Measurements from ENCODE around the gene STYK1. TPM values are rescaled to one million over a fixed set of nuclear protein-coding genes. Genes with fewer than 3 reads are reported as not detected.

STYK1 gene, protein sequence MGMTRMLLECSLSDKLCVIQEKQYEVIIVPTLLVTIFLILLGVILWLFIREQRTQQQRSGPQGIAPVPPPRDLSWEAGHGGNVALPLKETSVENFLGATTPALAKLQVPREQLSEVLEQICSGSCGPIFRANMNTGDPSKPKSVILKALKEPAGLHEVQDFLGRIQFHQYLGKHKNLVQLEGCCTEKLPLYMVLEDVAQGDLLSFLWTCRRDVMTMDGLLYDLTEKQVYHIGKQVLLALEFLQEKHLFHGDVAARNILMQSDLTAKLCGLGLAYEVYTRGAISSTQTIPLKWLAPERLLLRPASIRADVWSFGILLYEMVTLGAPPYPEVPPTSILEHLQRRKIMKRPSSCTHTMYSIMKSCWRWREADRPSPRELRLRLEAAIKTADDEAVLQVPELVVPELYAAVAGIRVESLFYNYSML
- 0.12 and 9.9 TPM in 2 replicates for total RNA-seq (2014; rRNA removed; shearing (Covaris generic))

- DNase-seq (ENCODE audit: low spot score) = peak; percentile 18
These were observed at the start of gene STYK1 for GRCh38 chr12:10673659-10674384. Gene STYK1, minus strand, starts transcription at chr12:10674052. Its CDS starts 39,434 bp downstream, at chr12:10634618.

DNA sequence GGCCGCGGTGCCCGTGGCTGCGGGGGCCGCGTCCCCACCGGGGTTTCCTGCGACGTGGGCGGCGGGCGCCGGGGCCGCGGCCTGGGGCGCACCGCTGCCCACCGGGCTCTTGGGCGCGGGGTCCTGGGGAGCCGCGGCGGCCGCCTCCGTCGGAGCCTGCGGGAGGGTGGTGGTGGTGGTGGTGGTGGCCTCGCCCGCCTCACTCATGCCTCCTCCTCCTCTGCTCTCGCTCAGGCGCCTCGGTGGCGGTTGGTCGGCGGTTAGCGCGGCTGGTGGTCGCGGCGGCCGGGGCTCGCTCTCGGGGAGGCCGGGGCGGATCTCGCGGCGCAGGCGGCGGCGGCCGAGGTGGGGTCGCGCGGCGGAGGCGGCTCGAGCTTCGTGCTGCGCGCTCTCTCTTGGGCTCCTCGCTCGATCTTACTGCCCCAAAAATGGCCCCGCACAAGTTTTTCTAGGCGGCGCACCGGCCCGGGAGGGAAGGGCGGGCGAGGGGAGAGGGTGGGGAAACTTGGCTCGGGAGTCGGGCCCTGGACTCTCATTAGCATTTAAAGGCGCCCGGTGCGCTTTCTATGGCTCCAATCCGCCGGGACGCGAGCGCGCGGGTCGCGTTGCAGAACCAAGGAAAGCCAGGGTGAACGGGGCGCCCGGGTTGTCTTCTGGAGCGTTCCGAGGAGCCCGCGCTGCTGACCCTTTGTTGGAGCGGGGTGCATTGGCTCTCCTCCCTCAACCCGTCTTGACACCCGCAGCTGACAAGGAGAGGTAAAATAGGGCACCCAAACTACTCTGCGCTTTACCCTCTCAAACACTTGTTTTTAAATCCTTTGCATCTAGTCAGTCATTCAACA, 49.3 kb upstream of the STYK1 start, which contains the start of gene YBX3:
TSS of gene YBX3 (minus strand) at position 419 of the 842 bp plus-strand sequence. CDS start at position 207, 212 bp downstream.
- peak; percentile 43 for DNase-seq (ENCODE audit: low spot score)

DNA sequence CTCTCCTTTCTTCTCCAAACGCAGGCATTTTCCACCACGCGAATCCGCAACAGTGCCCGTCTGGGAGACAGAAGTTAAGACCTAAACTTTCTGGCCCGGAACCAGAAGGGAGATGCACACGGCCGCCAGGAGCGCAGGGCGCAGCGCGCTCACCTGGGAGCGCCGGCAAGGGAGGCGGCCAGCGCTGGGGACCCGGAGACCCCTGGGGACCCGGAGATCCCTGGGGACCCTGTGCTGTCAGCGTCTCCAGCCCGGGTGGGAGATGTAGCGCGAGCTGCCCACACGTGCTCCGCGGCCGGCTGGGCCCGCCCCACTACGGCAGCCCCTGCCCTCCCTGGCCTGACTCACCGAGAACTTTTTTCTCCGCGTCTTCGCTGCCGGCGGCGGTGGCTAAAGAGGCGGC, 48.7 kb upstream of the STYK1 start:
- no peak for DNase-seq (ENCODE audit: low spot score)

- peak; percentile 65 for DNase-seq (ENCODE audit: low spot score)
These were observed 48.0 kb upstream of the STYK1 start for GRCh38 chr12:10721651-10722501.

- no peak for DNase-seq (ENCODE audit: low spot score)
These were observed 47.3 kb upstream of the STYK1 start for GRCh38 chr12:10720974-10721650.

DNA sequence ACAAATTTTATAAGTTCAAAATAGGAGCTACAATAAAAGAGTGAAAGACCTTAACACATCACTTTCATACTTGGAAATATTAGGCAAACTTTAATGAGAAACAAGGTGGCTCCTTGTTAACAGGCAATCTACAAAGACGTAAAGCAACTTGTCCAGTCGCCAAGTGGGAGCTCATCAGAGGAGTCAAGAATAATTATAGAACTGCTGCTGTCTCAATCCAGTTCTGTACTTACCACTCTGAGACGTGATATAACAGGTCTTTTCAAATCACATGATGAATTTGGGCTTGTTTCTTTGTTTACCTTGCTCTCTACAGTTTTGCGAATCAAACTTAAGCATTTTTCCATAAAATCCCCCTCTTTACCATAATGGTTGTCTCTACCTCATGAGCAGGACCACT, 45.6 kb upstream of the STYK1 start:
- DNase-seq (ENCODE audit: low spot score) = no peak

DNA sequence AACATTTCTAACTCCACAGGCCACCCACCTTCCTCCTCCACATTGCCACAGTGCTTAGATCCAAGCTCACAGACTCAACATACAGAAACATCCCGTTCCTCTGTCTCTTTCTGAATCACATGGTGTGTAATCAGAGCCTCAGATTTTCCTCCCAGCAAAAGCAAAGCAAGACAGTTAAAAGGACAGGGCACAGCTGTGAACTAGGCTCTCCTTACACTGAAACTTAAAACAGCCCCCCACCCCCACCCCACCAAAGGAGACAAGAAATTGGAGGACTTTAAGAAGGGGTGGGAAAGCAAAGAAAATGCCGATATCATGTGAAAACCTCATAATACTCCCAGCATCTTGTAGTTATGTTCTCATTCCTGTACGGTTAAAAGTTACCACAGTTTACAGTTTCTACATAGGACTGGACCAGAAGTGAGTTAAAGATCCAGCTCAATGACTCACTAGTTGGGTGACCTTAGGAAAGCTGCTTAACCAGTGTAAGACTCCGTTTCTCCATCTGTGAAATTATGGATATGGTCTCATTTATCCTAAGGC, 44.5 kb upstream of the STYK1 start:
- no peak for DNase-seq (ENCODE audit: low spot score)

DNA sequence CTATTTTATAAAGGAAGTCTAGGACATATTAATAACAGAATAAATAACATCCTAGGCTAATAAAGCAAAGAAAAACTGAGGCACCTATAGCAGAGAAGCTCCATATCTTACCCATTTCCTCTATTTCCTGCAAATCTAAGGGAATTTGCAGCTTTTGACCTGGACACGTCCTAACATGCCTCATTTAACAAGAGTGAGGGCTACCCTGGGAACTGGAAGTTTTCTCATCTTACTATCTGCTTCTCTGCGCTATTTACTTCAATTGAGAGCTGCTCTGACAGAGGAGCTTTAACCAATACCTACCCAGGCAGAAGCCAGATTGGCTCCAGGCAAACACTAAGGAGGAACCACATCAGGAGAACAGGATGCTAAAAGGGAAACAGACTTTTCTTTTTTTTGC, 43.6 kb upstream of the STYK1 start:
- DNase-seq (ENCODE audit: low spot score) = no peak

DNA sequence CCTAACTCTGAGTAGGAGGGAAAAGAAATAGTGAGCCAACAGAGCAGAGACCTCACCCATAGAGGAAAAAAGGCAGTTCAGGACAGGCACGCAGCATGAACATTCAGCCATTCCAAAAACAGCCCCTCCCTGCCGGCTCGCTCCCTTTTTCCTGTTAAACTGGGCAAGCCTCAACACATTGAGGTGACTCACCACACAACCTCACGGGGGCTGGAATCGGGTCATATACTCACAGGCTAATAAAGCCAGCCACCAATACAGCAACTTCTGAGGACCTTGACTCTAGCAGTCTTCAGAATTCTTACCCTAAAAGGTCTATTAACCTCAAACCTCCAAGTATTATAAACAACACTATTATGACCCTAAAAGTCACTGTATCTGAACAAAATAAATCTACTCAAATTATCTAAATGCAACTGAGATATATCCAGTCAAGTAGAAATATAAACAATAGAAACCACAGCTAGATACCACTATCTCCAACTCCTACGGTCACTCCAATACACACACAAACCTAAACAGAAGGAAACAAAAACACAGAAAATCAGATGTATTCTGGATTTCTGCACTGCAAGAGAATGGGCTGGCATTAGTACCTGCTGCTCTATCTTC, 43.0 kb upstream of the STYK1 start:
- DNase-seq (ENCODE audit: low spot score) = peak; percentile 73

GRCh38 chr12:10716277-10716676, 42.4 kb upstream of the STYK1 start:
- no peak for DNase-seq (ENCODE audit: low spot score)

DNA sequence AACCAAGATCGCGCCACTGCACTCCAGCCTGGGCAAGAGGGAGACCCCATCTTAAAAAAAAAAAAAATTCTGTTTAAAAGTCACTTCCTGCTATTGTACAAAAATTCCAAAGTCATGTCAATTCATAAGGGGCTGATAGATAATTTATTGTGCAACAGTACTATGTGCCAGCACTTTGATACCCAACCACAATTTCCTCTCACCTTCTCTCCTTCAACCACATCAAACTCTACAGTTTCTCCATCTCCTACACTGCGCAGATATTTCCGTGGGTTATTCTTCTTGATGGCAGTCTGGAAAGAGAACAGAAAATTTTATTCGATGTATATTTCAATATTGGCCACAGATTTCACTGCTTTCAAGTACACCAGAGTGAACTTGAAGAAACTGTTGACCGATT, 41.6 kb upstream of the STYK1 start:
- DNase-seq (ENCODE audit: low spot score) = no peak

DNA sequence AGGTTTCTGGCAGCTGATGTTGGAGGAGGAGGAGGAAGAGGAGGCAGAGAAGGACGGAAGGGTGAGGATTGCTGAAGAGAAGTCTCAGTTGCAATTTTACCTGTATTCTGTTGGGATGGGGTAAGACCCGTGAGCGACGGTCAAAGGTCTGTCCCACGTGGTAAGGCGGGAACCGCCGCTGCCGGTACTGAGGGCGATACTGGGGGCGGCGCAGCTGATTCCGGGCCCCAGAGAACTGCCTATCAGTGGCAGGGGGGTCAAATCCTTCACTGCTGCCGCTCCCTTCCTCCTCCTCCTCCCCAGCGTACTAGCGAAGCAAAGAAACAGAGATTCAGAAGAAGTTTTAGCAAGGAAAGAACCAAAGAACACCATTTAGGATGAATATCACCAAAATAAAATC, 36.0 kb upstream of the STYK1 start:
- DNase-seq (ENCODE audit: low spot score) = no peak

DNA sequence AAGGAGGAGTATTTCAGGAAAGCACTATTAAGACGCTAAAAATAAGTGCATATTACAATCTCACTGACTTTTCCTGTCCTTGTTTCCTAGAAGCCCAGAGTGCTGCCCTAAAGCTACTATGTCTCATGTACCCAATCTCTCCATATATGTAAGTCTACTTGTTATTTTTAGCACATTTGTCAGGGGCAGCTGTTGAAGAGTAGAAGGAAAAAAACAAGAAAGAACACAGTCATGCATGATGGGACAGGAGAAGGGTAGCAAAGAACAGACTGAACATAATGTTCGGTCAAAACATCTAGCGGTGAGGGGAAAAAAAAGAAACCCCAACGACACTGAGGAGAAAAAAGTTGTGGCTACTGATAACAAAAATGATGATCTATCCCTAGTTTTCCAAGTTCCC, 35.0 kb upstream of the STYK1 start:
- no peak for DNase-seq (ENCODE audit: low spot score)

GRCh38 chr12:10705655-10706054, 31.8 kb upstream of the STYK1 start:
- DNase-seq (ENCODE audit: low spot score) = no peak

GRCh38 chr12:10701843-10702242, 28.0 kb upstream of the STYK1 start:
- no peak for DNase-seq (ENCODE audit: low spot score)

DNA sequence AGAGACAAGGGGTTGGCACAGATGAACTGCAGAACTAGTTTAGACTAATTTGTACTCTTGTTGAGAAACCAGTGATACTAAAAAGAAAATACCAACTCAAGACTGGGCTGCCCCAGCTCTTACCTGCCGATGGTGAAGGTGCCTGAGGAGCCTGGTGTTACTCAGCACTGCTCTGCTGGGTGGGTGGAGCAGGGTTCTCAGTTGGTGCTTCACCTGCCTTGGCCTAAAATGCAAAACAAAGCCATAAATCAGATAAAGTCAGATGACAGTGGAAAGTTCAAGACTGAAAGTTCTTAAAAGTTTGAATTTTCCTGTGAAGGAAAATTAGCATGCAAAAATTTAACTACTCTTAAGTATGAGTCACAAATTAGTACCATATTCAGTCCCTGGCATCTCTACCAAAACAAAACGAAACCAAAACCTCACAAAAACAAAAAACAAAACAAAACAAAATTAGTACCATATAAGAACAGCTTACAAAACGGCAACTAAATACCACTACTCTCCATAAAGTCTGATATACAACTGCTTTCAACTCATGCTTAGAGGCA, 27.4 kb upstream of the STYK1 start:
- no peak for DNase-seq (ENCODE audit: low spot score)

DNA sequence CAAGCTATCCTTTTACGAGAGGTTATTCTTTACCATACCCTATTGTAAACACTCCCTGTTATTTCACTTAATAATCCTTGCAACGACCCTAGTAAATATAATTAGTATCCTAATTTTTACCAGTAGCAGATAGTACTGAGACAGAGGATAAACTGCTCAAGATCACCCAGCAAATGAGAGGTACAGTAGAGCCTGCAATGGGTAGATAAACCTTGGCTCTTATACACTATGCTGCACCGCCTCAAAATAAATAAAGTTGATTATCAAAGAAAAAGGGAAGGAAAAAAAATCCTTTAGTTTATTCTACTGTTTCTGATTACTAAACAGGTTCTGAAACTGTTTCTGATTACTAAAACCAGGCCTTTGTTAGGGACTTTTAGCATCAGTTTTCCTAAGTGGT, 26.7 kb upstream of the STYK1 start:
- no peak for DNase-seq (ENCODE audit: low spot score)

DNA sequence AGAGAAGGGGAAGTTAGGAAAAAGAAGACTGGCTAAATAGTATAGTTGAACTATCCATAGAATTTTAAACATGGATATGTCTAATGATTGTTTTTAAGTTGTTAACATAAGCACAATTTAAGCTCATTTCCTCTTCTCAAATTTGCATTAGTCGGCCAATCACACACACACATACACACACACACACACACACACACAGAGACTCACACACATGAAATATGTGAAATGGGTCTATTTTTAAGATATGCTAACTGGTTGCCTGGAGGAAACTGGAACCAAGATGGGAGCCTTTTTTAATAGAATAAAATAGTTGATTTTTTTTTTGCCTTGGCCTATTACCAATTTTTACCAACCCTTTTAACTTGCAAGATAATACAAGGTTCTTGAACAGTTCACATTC, 24.0 kb upstream of the STYK1 start:
- no peak for DNase-seq (ENCODE audit: low spot score)

DNA sequence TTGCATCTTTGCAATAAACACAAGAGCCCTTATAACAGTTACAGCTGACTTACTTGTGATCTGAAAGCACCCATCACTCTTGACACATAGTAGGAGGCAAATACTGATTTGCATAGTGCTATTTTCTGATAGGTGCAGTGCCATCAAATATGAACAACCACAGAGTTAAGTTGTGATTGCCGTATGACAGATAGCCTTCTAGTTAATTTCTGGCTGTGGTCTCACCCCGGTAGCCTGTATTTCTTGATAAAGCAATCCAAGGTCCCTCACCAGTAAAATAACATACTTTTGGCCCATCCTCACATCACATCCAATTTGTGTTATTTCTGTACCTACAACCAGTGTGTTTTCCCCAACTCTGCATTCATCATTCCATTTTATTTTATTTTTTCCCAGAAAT, 23.3 kb upstream of the STYK1 start:
- no peak for DNase-seq (ENCODE audit: low spot score)

DNA sequence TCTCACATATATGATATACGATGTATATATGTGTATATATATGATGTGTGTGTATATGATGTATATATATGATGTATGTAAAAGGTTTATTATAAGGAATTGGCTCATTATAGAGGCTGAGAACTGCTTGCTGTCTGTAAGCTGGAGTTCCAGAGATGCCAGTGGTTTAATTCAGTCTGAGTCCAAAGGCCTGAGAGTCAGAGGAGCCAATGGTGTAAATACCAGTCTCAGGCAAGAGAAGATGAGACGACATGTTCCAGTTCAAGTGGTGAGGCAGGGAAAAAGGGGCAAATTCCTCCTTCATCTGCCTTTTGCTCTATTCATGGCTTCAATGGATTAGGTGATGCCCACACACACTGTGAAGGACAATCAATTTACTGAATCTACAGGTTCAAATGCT, 17.1 kb upstream of the STYK1 start:
- no peak for DNase-seq (ENCODE audit: low spot score)
